RWPE2 (cell line): ENCODE data around the gene MYO3B.

ENCODE experiments used
- ATAC-seq: fragments of 200-7000 bp; cut with Tn5 transposase; 3 replicates; pipeline ENCODE4 v1.9.1; 2021; ENCODE audit warnings: low read depth
- DNase-seq: peaks from one replicate; pipeline ENCODE4 v3.0.0-alpha.2; 2020; ENCODE audit warnings: low spot score
- H3K27ac ChIP-seq: fragments of 450-650 bp; 2 replicates; pipeline ENCODE4 v1.5.1; 2017; ENCODE audit warnings: mild to moderate bottlenecking; ENCODE audit not compliant: poor library complexity, severe bottlenecking
- H3K27me3 ChIP-seq: fragments of 250-450 bp; sonication (Bioruptor Pico); 2 replicates; pipeline ENCODE4 v1.5.1; 2021; ENCODE audit warnings: mild to moderate bottlenecking, moderate library complexity; ENCODE audit not compliant: insufficient read depth, poor library complexity, severe bottlenecking
- H3K36me3 ChIP-seq: fragments of 250-450 bp; sonication (Bioruptor Pico); 2 replicates; pipeline ENCODE4 v1.5.1; 2020; ENCODE audit warnings: low read depth, mild to moderate bottlenecking, moderate library complexity
- H3K4me1 ChIP-seq: fragments of 250-450 bp; sonication (Bioruptor Pico); 2 replicates; pipeline ENCODE4 v1.5.1; 2021; ENCODE audit warnings: mild to moderate bottlenecking, moderate library complexity; ENCODE audit not compliant: insufficient read depth, poor library complexity, severe bottlenecking
- H3K4me3 ChIP-seq: fragments of 250-450 bp; sonication (Bioruptor Pico); 2 replicates; pipeline ENCODE4 v1.5.1; 2021; ENCODE audit warnings: mild to moderate bottlenecking, moderate library complexity; ENCODE audit not compliant: severe bottlenecking
- H3K9me3 ChIP-seq: fragments of 250-450 bp; sonication (Bioruptor Pico); 2 replicates; pipeline ENCODE4 v1.5.1; 2021; ENCODE audit warnings: mild to moderate bottlenecking, moderate library complexity; ENCODE audit not compliant: severe bottlenecking
- TF ChIP-seq, protein P1 (sequence below): fragments of 450-650 bp; IDR thresholded peaks from one replicate; pipeline ENCODE4 v1.5.1; 2017; ENCODE audit warnings: mild to moderate bottlenecking, moderate library complexity; ENCODE audit not compliant: poor library complexity, severe bottlenecking

Gene MYO3B

DNA sequence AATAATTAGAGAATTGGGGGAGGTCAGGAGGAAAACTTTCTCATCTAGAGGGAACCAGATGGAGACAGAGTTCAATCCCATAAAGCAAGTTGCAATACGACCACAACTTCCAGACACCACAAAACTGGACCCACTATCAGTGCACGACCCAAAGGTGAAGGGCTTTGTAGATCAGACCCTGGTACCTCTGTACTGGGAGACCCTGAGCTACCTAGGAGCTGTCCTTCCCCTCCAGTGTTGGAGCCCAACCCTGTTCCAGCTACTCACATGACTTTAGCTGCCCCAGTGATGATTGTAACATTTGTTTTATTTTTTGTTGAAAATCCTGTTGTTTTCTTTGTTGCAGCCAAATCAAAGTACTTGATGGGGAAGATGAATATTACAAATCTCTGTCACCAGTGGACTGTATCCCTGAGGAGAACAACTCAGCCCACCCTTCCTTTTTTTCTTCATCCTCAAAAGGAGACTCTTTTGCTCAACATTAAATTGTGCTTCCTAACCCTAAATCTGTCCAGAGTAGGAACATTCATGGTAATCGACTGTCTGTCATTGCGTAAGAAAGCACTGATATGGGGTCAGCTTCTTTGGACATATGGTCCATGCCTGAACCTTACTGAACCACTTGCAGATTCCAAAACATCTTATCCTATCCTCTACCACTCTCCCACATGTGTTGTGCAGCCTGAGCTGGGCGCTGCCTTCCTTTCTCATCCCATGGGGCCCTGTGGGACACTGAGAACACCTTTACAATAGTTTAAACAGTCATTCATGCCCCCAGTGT lies 474.9 kb downstream of the MYO3B start:
- Histone ChIP-seq H3K4me1 (no peaks in the 10 kb centered on the region), H3K36me3 (no peaks in the 10 kb centered on the region), H3K4me3 (no peak overlapping the region), H3K27me3 (no peaks in the 10 kb centered on the region), H3K9me3 (no peaks in the 10 kb centered on the region), H3K27ac (no peak overlapping the region)
- DNase-seq: no peak
- ATAC-seq: no peak
- TF ChIP-seq, protein P1, sequence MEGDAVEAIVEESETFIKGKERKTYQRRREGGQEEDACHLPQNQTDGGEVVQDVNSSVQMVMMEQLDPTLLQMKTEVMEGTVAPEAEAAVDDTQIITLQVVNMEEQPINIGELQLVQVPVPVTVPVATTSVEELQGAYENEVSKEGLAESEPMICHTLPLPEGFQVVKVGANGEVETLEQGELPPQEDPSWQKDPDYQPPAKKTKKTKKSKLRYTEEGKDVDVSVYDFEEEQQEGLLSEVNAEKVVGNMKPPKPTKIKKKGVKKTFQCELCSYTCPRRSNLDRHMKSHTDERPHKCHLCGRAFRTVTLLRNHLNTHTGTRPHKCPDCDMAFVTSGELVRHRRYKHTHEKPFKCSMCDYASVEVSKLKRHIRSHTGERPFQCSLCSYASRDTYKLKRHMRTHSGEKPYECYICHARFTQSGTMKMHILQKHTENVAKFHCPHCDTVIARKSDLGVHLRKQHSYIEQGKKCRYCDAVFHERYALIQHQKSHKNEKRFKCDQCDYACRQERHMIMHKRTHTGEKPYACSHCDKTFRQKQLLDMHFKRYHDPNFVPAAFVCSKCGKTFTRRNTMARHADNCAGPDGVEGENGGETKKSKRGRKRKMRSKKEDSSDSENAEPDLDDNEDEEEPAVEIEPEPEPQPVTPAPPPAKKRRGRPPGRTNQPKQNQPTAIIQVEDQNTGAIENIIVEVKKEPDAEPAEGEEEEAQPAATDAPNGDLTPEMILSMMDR: no peak

DNA sequence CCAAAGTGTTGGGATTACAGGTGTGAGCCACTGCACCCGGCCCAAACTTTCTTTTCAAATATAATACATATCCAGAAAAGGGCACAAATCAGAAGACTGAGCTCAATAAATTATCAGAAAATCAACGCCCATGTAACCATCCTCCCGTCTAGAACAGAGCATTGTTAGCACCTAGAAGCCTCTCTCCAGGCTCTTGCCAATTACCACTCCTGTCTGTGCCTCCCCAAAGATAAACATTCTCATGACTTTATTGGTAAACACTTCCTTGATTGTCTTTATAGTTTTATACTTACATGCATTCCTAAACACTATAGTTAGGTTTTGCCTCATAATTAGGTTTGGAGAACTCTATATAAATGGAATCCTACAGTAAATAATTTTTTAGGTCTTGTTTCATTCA lies 478.7 kb downstream of the MYO3B start:
- Histone ChIP-seq H3K27ac (no peak overlapping the region), H3K9me3 (no peaks in the 10 kb centered on the region), H3K4me3 (no peak overlapping the region), H3K4me1 (no peaks in the 10 kb centered on the region), H3K27me3 (no peaks in the 10 kb centered on the region), H3K36me3 (no peaks in the 10 kb centered on the region)
- TF ChIP-seq, protein P1: no peak
- ATAC-seq (no peak), DNase-seq (no peak)

DNA sequence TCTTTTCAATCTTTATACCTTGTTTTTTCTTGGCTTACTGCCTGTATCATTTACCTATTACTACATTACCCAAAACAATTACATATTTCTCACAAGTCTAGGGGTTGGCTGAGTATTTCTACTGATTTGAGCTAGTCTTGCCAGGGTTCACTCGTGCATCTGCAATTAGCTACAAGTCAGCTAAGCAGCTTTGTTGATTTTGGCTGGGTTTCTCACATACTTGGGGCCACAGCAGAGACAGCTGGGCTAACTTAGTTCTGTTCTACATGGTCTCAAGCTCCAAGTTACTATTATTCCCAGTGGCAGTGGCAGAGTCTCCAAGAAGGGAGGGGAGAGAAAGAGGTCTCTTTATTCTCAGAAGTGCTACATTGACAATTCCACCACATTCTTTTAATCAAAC lies 482.5 kb downstream of the MYO3B start:
- TF ChIP-seq, protein P1: no peak
- H3K9me3 ChIP-seq: no peaks in the 10 kb centered on the region
- H3K27me3 ChIP-seq: no peaks in the 10 kb centered on the region
- ATAC-seq (no peak), DNase-seq (no peak)
- no peak overlapping the region for H3K27ac ChIP-seq
- no peaks in the 10 kb centered on the region for H3K36me3 ChIP-seq
- H3K4me3 ChIP-seq: no peak overlapping the region
- no peaks in the 10 kb centered on the region for H3K4me1 ChIP-seq

DNA sequence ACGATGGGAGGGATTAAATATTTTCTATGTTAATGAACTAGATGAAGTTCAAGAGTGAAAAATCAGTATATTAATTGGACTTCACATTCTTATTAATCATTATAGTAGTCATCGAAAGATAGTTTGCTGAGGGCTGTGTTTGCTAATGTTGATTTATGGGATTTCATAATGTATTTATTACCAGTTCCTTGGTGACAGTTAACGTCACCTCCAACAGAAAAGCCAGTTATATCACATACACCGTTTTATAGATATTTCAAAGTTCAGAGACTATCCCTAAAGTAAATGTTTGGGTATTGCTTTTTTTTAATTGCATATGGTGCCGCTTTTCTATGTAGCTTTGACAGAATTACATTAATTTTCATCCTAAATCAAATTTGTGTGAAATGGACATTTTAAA lies 487.8 kb downstream of the MYO3B start:
- TF ChIP-seq, protein P1: no peak
- no peaks in the 10 kb centered on the region for H3K4me1 ChIP-seq
- no peak overlapping the region for H3K4me3 ChIP-seq
- no peak overlapping the region for H3K27ac ChIP-seq
- no peaks in the 10 kb centered on the region for H3K36me3 ChIP-seq
- H3K9me3 ChIP-seq: no peaks in the 10 kb centered on the region
- H3K27me3 ChIP-seq: no peaks in the 10 kb centered on the region
- DNase-seq (no peak), ATAC-seq (no peak)

DNA sequence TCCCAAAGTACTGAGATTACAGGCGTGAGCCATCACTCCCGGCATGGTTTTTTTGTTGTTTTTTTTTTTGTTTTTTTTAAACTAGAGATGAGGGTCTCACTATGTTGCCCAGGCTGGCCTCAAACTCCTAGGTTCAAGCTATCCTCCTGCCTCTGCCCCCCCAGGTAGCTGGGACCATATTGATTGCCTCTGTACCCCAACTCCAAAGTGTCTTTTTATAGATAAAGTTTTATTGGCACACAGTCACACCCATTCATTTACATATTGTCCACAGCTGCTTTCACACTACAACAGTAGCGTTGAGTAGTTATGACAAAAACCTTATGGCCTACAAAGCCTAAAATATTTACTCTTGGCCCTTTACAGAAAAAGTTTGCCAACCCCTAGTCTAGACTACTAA lies 492.0 kb downstream of the MYO3B start:
- Histone ChIP-seq H3K4me3 (no peak overlapping the region), H3K27ac (no peak overlapping the region), H3K36me3 (no peaks in the 10 kb centered on the region), H3K27me3 (no peaks in the 10 kb centered on the region), H3K9me3 (no peaks in the 10 kb centered on the region), H3K4me1 (no peaks in the 10 kb centered on the region)
- no peak for DNase-seq
- TF ChIP-seq, protein P1: no peak
- ATAC-seq: no peak
